Body of pancreas (tissue), 4 donors: ENCODE results near the gene SRGAP1. TPM values are rescaled to one million over a fixed set of nuclear protein-coding genes. Genes with fewer than 3 reads are reported as not detected.

Experiments
- ATAC-seq: fragments of 150-250 bp; one replicate; pipeline ENCODE4 v1.9.1; 2016
- DNase-seq, 4 donors: peaks; one replicate each; pipeline ENCODE4 v3.0.0-alpha.2; 2019
- H3K27ac ChIP-seq, 4 donors: fragments of 200-600 bp; sonication (generic); 1 replicate in 3 of 4; 2 replicates in 1 of 4; pipeline versions ENCODE4 v1.5.1 to v1.6.1; 2016 to 2019; ENCODE audit warnings: mild to moderate bottlenecking in 1 of 4, mixed read lengths in 1 of 4, moderate library complexity in 1 of 4
- H3K27me3 ChIP-seq, 2 donors: fragments of 200-600 bp; sonication (generic); one replicate each; pipeline ENCODE4 v1.6.0; 2016; ENCODE audit warnings: mild to moderate bottlenecking in 1 of 2
- H3K36me3 ChIP-seq, 2 donors: fragments of 200-600 bp; sonication (generic); replicated peaks in 1 of 2; 2 replicates each; pipeline ENCODE4 v1.5.1; 2016; ENCODE audit warnings: low read depth in 2 of 2; ENCODE audit not compliant: insufficient read depth in 1 of 2
- H3K4me1 ChIP-seq: fragments of 200-600 bp; sonication (generic); one replicate; pipeline ENCODE4 v1.6.0; 2016
- H3K4me3 ChIP-seq, 2 donors: fragments of 200-600 bp; sonication (generic); 1 replicate in 1 of 2; 2 replicates in 1 of 2; pipeline ENCODE4 v1.5.1; 2016 to 2019
- H3K9me3 ChIP-seq, 3 donors: fragments of 200-600 bp; sonication (generic); 1 replicate in 2 of 3; 2 replicates in 1 of 3; pipeline ENCODE4 v1.5.1; 2016
- POLR2A ChIP-seq, 3 donors: fragments of 450-650 bp; IDR thresholded peaks; one replicate each; pipeline ENCODE4 v1.6.1; 2016; ENCODE audit warnings: antibody characterized with exemption in 3 of 3, mild to moderate bottlenecking in 2 of 3
- WGBS, 2 donors: methylation state at CpG; one replicate each; pipeline ENCODE4 v1.1.5; 2017; 5-methylcytosine and 5-hydroxymethylcytosine counted together
- intact Hi-C: fragments of 100-400 bp; cut with DNase I; formaldehyde crosslinking; loops from one replicate; pipeline ENCODE4 v1.15.1; 2023
- total RNA-seq, 2 donors: library from RNA; depleted of rRNA; stranded (reverse); fragments of >200 nt; gene quantifications; one replicate each; pipeline ENCODE4 v1.1.0, GENCODE V29; 2016
- TF ChIP-seq, protein P1 (sequence below), 7 experiments: fragments of 450-650 bp in 4 of 7; fragments of 200-600 bp in 3 of 7; sonication (generic) in 3 of 7; IDR thresholded peaks; one replicate each; pipeline ENCODE4 v1.5.1; 2016 to 2019; ENCODE audit warnings: antibody characterized with exemption in 7 of 7

SRGAP1 gene
- total RNA-seq, 2 donors from 2014 or later, result 8.8 to 14.8 TPM

DNA sequence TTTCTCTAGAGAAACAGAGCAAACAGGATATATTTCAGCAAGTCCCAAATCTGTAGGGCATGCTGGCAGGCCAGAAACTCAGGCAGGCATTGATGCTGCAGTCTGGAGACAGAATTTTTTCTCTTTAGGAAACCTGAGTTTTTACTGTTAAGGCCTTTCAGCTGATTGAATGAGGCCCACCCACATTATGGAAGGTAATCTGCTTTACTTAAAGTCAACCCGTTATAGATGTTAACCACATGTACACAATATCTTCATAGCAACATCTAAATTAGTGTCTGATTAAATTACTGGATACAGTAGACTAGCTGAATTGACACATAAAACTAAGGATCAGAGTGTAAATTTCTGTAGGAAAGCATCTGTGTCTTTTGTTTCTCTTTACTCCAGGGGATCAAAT, 65.2 kb downstream of the SRGAP1 start:
- Histone ChIP-seq H3K27ac (no peak overlapping the region), H3K27me3 (no peaks in the 10 kb centered on the region), H3K4me1 (peaks cover 21% of the 10 kb centered on the region), H3K9me3 (no peaks in the 10 kb centered on the region), H3K4me3 (no peak overlapping the region), H3K36me3 (no peaks in the 10 kb centered on the region)
- no peak for TF ChIP-seq POLR2A (IDR thresholded peaks at IDR 0.05)
- TF ChIP-seq, protein P1, sequence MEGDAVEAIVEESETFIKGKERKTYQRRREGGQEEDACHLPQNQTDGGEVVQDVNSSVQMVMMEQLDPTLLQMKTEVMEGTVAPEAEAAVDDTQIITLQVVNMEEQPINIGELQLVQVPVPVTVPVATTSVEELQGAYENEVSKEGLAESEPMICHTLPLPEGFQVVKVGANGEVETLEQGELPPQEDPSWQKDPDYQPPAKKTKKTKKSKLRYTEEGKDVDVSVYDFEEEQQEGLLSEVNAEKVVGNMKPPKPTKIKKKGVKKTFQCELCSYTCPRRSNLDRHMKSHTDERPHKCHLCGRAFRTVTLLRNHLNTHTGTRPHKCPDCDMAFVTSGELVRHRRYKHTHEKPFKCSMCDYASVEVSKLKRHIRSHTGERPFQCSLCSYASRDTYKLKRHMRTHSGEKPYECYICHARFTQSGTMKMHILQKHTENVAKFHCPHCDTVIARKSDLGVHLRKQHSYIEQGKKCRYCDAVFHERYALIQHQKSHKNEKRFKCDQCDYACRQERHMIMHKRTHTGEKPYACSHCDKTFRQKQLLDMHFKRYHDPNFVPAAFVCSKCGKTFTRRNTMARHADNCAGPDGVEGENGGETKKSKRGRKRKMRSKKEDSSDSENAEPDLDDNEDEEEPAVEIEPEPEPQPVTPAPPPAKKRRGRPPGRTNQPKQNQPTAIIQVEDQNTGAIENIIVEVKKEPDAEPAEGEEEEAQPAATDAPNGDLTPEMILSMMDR (IDR thresholded peaks at IDR 0.05), result no peak
- whole genome bisulfite sequencing, 2 donors, result 73 to 77% methylated on average over 1 of the region's 1 CpG
- ATAC-seq, result no peak
- intact Hi-C loops, result no loop called here
- no peak for DNase-seq

GRCh38 chr12:63911341-63911740, 66.8 kb downstream of the SRGAP1 start:
- ATAC-seq (no peak), DNase-seq (no peak)
- H3K4me3 ChIP-seq, result no peak overlapping the region
- no peak for TF ChIP-seq POLR2A (IDR thresholded peaks at IDR 0.05)
- TF ChIP-seq, protein P1 (IDR thresholded peaks at IDR 0.05), result no peak
- H3K27me3 ChIP-seq, result no peaks in the 10 kb centered on the region
- H3K27ac ChIP-seq, result no peak overlapping the region
- no peaks in the 10 kb centered on the region for H3K36me3 ChIP-seq
- intact Hi-C loops, result no loop called here
- peaks cover 36% of the 10 kb centered on the region for H3K4me1 ChIP-seq
- H3K9me3 ChIP-seq, result no peaks in the 10 kb centered on the region
- 47 to 57% methylated on average over 4 of the region's 4 CpGs for WGBS, 2 donors

DNA sequence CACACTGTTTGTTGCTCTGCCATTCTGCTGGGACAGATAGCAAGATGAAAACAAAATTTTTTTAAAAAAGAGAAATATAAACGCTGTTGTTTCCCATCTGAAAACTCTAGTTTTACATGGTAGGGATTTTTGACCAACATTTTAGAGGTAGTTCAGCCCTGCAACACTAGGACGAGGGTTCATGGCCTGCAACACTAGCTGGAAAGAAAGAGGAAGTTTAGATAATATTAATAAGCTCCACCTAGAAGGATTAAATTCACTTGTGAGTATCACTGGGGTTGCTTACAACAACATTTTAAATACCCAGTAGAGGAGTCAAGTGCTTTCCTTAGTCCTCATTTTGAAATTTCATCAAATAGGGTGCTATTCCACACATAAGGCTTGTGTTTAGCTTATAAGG, 68.2 kb downstream of the SRGAP1 start:
- Histone ChIP-seq H3K27me3 (no peaks in the 10 kb centered on the region), H3K36me3 (no peaks in the 10 kb centered on the region), H3K4me3 (no peak overlapping the region), H3K9me3 (no peaks in the 10 kb centered on the region), H3K27ac (no peak overlapping the region), H3K4me1 (peaks cover 46% of the 10 kb centered on the region)
- 55 to 59% methylated on average over 2 of the region's 2 CpGs for WGBS, 2 donors
- intact Hi-C loops, result no loop called here
- ATAC-seq (no peak), DNase-seq (no peak)
- TF ChIP-seq, protein P1 (IDR thresholded peaks at IDR 0.05), result no peak

- no peak for ATAC-seq
- TF ChIP-seq, protein P1 (IDR thresholded peaks at IDR 0.05), result no peak
- no peak for TF ChIP-seq POLR2A (IDR thresholded peaks at IDR 0.05)
- H3K4me1 ChIP-seq, result peaks cover 58% of the 10 kb centered on the region
Measured at GRCh38 chr12:63913929-63914328, 69.4 kb downstream of the SRGAP1 start.

DNA sequence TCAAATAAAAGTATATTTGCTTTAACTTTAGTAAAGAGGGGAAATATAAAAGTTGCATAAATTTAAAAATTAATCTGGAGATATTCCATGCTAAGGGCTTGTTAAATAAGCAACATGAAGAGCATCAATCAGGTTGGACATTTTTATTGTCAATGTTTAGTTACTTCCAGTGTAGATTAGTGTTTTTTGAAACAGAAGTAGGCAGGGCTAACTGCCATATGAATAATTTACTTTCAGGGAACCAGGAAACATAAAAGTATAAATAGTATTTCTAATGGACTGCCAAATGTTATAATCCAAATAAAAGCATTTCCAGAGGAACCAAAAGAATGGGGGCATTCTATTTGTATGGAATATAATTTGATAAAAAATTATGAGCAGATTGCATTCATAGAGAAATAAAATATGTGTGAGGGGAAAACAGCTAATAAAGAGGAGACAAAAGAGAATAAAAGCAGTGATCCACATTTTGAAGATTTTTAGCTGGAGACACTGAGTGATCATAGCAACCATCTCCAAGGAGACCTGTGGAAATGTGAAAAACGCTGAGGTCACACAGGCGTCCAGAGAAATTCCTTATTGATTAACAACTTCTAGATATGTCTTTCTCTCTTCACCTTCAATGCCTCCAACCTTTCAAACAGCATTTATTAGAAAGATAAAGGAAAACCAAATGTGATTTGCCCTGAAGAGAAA, 70.8 kb downstream of the SRGAP1 start:
- Histone ChIP-seq H3K9me3 (no peaks in the 10 kb centered on the region), H3K4me3 (no peak overlapping the region), H3K36me3 (no peaks in the 10 kb centered on the region), H3K4me1 (peaks cover 58% of the 10 kb centered on the region), H3K27me3 (no peaks in the 10 kb centered on the region), H3K27ac (peak overlapping the region in 3 of 4 donors; percentile 52 to 75 (median 62))
- TF ChIP-seq POLR2A (IDR thresholded peaks at IDR 0.05), result no peak
- TF ChIP-seq, protein P1 (IDR thresholded peaks at IDR 0.05), result no peak
- ATAC-seq (peak; percentile 60), DNase-seq (peak in 2 of 4 donors; percentile 17 to 27)
- WGBS, 2 donors, result 4 to 8% methylated on average over 2 of the region's 2 CpGs
- intact Hi-C loops, result no loop called here

More at GRCh38 chr12:63913929-63914328, 69.4 kb downstream of the SRGAP1 start:
- intact Hi-C loops, result no loop called here
- no peak overlapping the region for H3K4me3 ChIP-seq
- WGBS, 2 donors, result 29 to 42% methylated on average over 2 of the region's 2 CpGs
- no peaks in the 10 kb centered on the region for H3K27me3 ChIP-seq
- peak overlapping the region in 1 of 4 donors; percentile 20 for H3K27ac ChIP-seq
- H3K9me3 ChIP-seq, result no peaks in the 10 kb centered on the region
- DNase-seq, result no peak
- H3K36me3 ChIP-seq, result no peaks in the 10 kb centered on the region
